ENCODE data around the gene KBTBD12. TPM values are rescaled to one million over a fixed set of nuclear protein-coding genes. Genes with fewer than 3 reads are reported as not detected.
"Not testable (repeated sequence)": the region's sequence is repeated elsewhere in the genome, so short reads cannot be mapped to it uniquely, and the experiment has no call there.

The KBTBD12 gene
- polyA plus RNA-seq, 1 of the 3 experiments (the other 2 are of a cell fraction), result not detected

DNA sequence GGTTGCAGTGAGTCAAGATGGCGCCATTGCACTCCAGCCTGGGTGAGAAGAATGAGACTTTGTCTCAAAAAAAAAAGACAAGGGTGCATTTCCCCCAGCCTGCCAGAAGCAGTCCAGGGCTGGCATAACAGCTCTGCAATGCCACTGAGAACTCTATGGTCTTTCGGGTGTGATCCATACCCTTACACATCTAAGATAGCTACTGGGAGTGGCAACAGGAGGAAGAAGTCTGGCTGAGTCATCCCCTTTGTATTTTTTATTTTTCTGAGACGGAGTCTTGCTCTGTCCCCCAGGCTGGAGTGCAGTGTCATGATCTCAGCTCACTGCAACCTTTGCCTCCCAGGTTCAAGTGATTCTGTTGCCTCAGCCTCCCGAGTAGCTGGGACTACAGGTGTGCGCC, 40.9 kb upstream of the KBTBD12 start:
- H3K9me2 ChIP-seq; H3K4me1 ChIP-seq (ENCODE audit: control insufficient read depth in 1 of 2, insufficient read depth in 2 of 2, low read depth in 1 of 2, low read length in 1 of 2); CTCF ChIA-PET; H3K4me2 ChIP-seq; H3K79me2 ChIP-seq (ENCODE audit: insufficient read depth); DNase-seq; H3K9ac ChIP-seq; H4K20me1 ChIP-seq (ENCODE audit: insufficient read depth); H3K27ac ChIP-seq (ENCODE audit: low read depth in 2 of 2, low read length in 1 of 2); H3F3A ChIP-seq (replicated peaks; ENCODE audit: insufficient read depth); POLR2A ChIA-PET; H3K36me3 ChIP-seq (replicated peaks in 1 of 2; ENCODE audit: control insufficient read depth in 1 of 2, insufficient read depth in 2 of 2, low read length in 1 of 2); H3K4me3 ChIP-seq (ENCODE audit: low read depth in 2 of 2, low read length in 1 of 2); H3K9me3 ChIP-seq; H2AFZ ChIP-seq (ENCODE audit: low read depth): not testable (repeated sequence)
- peaks cover 15% of the 10 kb centered on the region for H3K27me3 ChIP-seq (ENCODE audit: insufficient read depth)
- 76% methylated on average over 5 of the region's 5 CpGs for WGBS (ENCODE audit: low lambda C conversion rate)

GRCh38 chr3:127881586-127881985, 33.4 kb upstream of the KBTBD12 start:
- WGBS (ENCODE audit: low lambda C conversion rate), result 75% methylated on average over 3 of the region's 3 CpGs
- Histone ChIP-seq H3K9ac (no peak overlapping the region), H3K9me2 (no peaks in the 10 kb centered on the region), H3K36me3 (replicated peaks in 1 of 2; ENCODE audit: control insufficient read depth in 1 of 2, insufficient read depth in 2 of 2, low read length in 1 of 2) (no peaks in the 10 kb centered on the region), H4K20me1 (ENCODE audit: insufficient read depth) (no peaks in the 10 kb centered on the region), H3K9me3 (no peaks in the 10 kb centered on the region), H3K79me2 (ENCODE audit: insufficient read depth) (no peaks in the 10 kb centered on the region), H3K27ac (ENCODE audit: low read depth in 2 of 2, low read length in 1 of 2) (no peak overlapping the region), H3K27me3 (ENCODE audit: insufficient read depth) (no peaks in the 10 kb centered on the region), H3K4me3 (ENCODE audit: low read depth in 2 of 2, low read length in 1 of 2) (no peak overlapping the region), H3F3A (replicated peaks; ENCODE audit: insufficient read depth) (no peaks in the 10 kb centered on the region), H3K4me1 (ENCODE audit: control insufficient read depth in 1 of 2, insufficient read depth in 2 of 2, low read depth in 1 of 2, low read length in 1 of 2) (peaks cover 0 to 4% of the 10 kb centered on the region in 2 experiments; a peak in 1 of 4 replicates), H2AFZ (ENCODE audit: low read depth) (no peak overlapping the region), H3K4me2 (no peak overlapping the region)
- CTCF ChIA-PET, result no interaction called here
- POLR2A ChIA-PET, result no interaction called here
- DNase-seq, result no peak
- no peak for TF ChIP-seq EZH2phosphoT487 (IDR thresholded peaks at IDR 0.05; ENCODE audit: borderline replicate concordance, low read depth)
- TF ChIP-seq, protein P1, sequence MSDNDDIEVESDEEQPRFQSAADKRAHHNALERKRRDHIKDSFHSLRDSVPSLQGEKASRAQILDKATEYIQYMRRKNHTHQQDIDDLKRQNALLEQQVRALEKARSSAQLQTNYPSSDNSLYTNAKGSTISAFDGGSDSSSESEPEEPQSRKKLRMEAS (IDR thresholded peaks at IDR 0.05; ENCODE audit: low read depth), result no peak
- no peak for TF ChIP-seq MXI1 (IDR thresholded peaks at IDR 0.05; ENCODE audit: low read depth, low read length)

DNA sequence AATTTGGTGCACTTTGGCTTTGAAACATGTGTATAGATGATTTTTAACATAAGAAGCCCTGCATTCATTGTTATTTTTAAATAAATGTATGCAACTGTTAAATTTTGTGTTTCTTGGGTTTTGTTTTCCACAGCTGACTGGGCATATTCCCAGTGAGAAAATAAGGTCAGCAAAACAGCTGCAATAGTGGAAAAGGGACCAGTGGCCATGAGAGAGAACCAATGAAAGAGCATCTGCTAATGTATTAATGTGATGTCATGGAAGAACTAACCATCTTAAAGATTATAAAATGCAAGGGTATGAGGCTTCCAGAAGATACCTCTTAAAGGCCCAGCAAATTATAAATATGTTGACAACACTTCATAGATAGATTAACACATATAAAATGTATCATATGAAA, 31.0 kb upstream of the KBTBD12 start:
- Histone ChIP-seq H3K9me2 (no peaks in the 10 kb centered on the region), H3K27ac (ENCODE audit: low read depth in 2 of 2, low read length in 1 of 2) (no peak overlapping the region), H2AFZ (ENCODE audit: low read depth) (no peak overlapping the region), H3K4me2 (no peak overlapping the region), H3K79me2 (ENCODE audit: insufficient read depth) (no peaks in the 10 kb centered on the region), H3K9ac (no peak overlapping the region), H3K27me3 (ENCODE audit: insufficient read depth) (no peaks in the 10 kb centered on the region), H3K36me3 (replicated peaks in 1 of 2; ENCODE audit: control insufficient read depth in 1 of 2, insufficient read depth in 2 of 2, low read length in 1 of 2) (no peaks in the 10 kb centered on the region), H3K9me3 (no peaks in the 10 kb centered on the region), H3K4me3 (ENCODE audit: low read depth in 2 of 2, low read length in 1 of 2) (no peak overlapping the region), H4K20me1 (ENCODE audit: insufficient read depth) (no peaks in the 10 kb centered on the region), H3F3A (replicated peaks; ENCODE audit: insufficient read depth) (no peaks in the 10 kb centered on the region), H3K4me1 (ENCODE audit: control insufficient read depth in 1 of 2, insufficient read depth in 2 of 2, low read depth in 1 of 2, low read length in 1 of 2) (peaks cover 0 to 7% of the 10 kb centered on the region in 2 experiments; a peak in 1 of 4 replicates)
- ChIA-PET POLR2A (no interaction called here), CTCF (no interaction called here)
- no peak for DNase-seq
- TF ChIP-seq, protein P1 (IDR thresholded peaks at IDR 0.05; ENCODE audit: low read depth), result no peak
- TF ChIP-seq, protein P2, sequence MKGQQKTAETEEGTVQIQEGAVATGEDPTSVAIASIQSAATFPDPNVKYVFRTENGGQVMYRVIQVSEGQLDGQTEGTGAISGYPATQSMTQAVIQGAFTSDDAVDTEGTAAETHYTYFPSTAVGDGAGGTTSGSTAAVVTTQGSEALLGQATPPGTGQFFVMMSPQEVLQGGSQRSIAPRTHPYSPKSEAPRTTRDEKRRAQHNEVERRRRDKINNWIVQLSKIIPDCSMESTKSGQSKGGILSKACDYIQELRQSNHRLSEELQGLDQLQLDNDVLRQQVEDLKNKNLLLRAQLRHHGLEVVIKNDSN (IDR thresholded peaks at IDR 0.05; ENCODE audit: borderline replicate concordance, low read depth), result no peak
- no peak for TF ChIP-seq MEF2A (IDR thresholded peaks at IDR 0.05; ENCODE audit: borderline replicate concordance, low read depth)
